K562 (cell line): ENCODE results near the gene ULBP2. TPM values are rescaled to one million over a fixed set of nuclear protein-coding genes. Genes with fewer than 3 reads are reported as not detected.
A peak's percentile ranks its signal among the peaks of the same experiment; 100 is the strongest.

ENCODE experiments used
- ATAC-seq: fragments of 200-7000 bp; cut with Tn5 transposase; 3 replicates; pipeline ENCODE4 v1.9.1; 2020; ENCODE audit warnings: moderate library complexity
- BruUV-seq: library from RNA; stranded (reverse); fragments of 400-500 nt; replicated peaks from 2 replicates; lab custom pipeline; 2021; lab: Mats Ljungman, UMichigan
- CTCF ChIA-PET: fragments of 300-600 bp; formaldehyde crosslinking; extraction: SDS; loops from one replicate; lab custom pipeline; 2021; ENCODE audit warnings: low intra/inter-chr PET ratio; lab: Yijun Ruan, JAX
- POLR2A ChIA-PET: fragments of 300-600, 350-650 bp; sonication (Branson Sonifier 250); formaldehyde crosslinking; extraction: SDS; loops from one replicate; lab custom pipeline; 2021; ENCODE audit warnings: antibody characterized with exemption, inconsistent platforms; lab: Yijun Ruan, JAX
- DNase-seq, 4 experiments: peaks; one replicate each; pipeline versions ENCODE4 v3.0.0 to v3.0.0-alpha.2; 2011 to 2018; ENCODE audit warnings: low spot score in 3 of 4, mixed read lengths in 3 of 4; ENCODE audit errors: extremely low read depth in 1 of 4
- FAIRE-seq: peaks from 2 replicates; lab custom pipeline; 2011; peaks lifted over from hg19 to GRCh38; lab: Jason Lieb, UNC
- H2AFZ ChIP-seq: 2 replicates; pipeline ENCODE4 v1.6.0; 2011; ENCODE audit warnings: low read depth, low read length, control low read depth, inconsistent platforms
- H3K27ac ChIP-seq: fragments of 200-600 bp; 3 replicates; pipeline ENCODE4 v1.8.0; 2011; ENCODE audit warnings: low read depth, mild to moderate bottlenecking, control low read depth, inconsistent platforms, low read length, moderate library complexity, mixed read lengths; ENCODE audit errors: extremely low read depth
- H3K27me3 ChIP-seq, 2 experiments: fragments of 300-600 bp in 1 of 2; 2 replicates in 1 of 2; 3 replicates in 1 of 2; pipeline versions ENCODE4 v1.6.0 to v1.8.0; 2011; ENCODE audit warnings: inconsistent platforms in 2 of 2, low read length in 2 of 2, mild to moderate bottlenecking in 1 of 2, mixed read lengths in 1 of 2, moderate library complexity in 1 of 2; ENCODE audit not compliant: control insufficient read depth in 2 of 2, insufficient read depth in 2 of 2
- H3K36me3 ChIP-seq: fragments of 300-600 bp; 3 replicates; pipeline ENCODE4 v1.8.0; 2011; ENCODE audit warnings: mild to moderate bottlenecking, low read length, inconsistent platforms; ENCODE audit not compliant: control insufficient read depth, insufficient read depth
- H3K4me1 ChIP-seq, 2 experiments: fragments of 200-600 bp in 1 of 2; replicated peaks in 1 of 2; 2 replicates in 1 of 2; 3 replicates in 1 of 2; pipeline versions ENCODE4 v1.5.1 to v1.8.0; 2011; ENCODE audit warnings: inconsistent platforms in 2 of 2, low read length in 2 of 2, mild to moderate bottlenecking in 1 of 2, mixed read lengths in 1 of 2, moderate library complexity in 1 of 2; ENCODE audit not compliant: control insufficient read depth in 2 of 2, insufficient read depth in 2 of 2
- H3K4me2 ChIP-seq: 2 replicates; pipeline ENCODE4 v1.6.1; 2011; ENCODE audit warnings: low read length, control low read depth, inconsistent platforms, mixed read lengths; ENCODE audit not compliant: insufficient read depth
- H3K4me3 ChIP-seq: fragments of 200-600 bp; sonication (generic), shearing (Covaris generic); 2 replicates; pipeline ENCODE4 v1.5.1; 2016; ENCODE audit warnings: control low read depth, inconsistent platforms
- H3K79me2 ChIP-seq: fragments of 200-600 bp; 3 replicates; pipeline ENCODE4 v1.8.0; 2011; ENCODE audit warnings: low read length, inconsistent platforms; ENCODE audit not compliant: control insufficient read depth, insufficient read depth
- H3K9ac ChIP-seq, 2 experiments: 2 replicates each; pipeline versions ENCODE4 v1.6.0 to v1.6.1; 2011; ENCODE audit warnings: low read depth in 2 of 2, low read length in 2 of 2, control low read depth in 1 of 2, inconsistent platforms in 1 of 2, mild to moderate bottlenecking in 1 of 2, mixed read lengths in 1 of 2; ENCODE audit not compliant: insufficient read depth in 1 of 2
- H3K9me1 ChIP-seq: one replicate; pipeline ENCODE4 v1.6.0; 2011; ENCODE audit warnings: inconsistent platforms, mild to moderate bottlenecking, low read length, moderate library complexity; ENCODE audit not compliant: control insufficient read depth, insufficient read depth
- H3K9me3 ChIP-seq: replicated peaks from 2 replicates; pipeline ENCODE4 v1.5.1; 2011; ENCODE audit warnings: low read depth, low read length, inconsistent platforms; ENCODE audit not compliant: control insufficient read depth, insufficient read depth
- H4K20me1 ChIP-seq: replicated peaks from 2 replicates; pipeline ENCODE4 v1.6.1; 2011; ENCODE audit warnings: low read length, inconsistent platforms, mixed read lengths; ENCODE audit not compliant: control insufficient read depth, insufficient read depth
- ASH1L ChIP-seq: fragments of 450-650 bp; IDR thresholded peaks from 2 replicates; pipeline ENCODE4 v1.6.1; 2018; ENCODE audit warnings: borderline replicate concordance, mild to moderate bottlenecking, low read depth; ENCODE audit not compliant: partially characterized antibody
- BACH1 ChIP-seq: fragments of 200-800 bp; sonication (Bioruptor generic); IDR thresholded peaks from 2 replicates; pipeline ENCODE4 v1.6.1; 2016; ENCODE audit warnings: missing genetic modification characterization, missing compliant biosample characterization
- GATAD2B ChIP-seq: fragments of 450-650 bp; IDR thresholded peaks from 2 replicates; pipeline ENCODE4 v1.6.1; 2017; ENCODE audit warnings: mild to moderate bottlenecking, borderline replicate concordance
- HDAC8 ChIP-seq: fragments of 450-650 bp; IDR thresholded peaks from 2 replicates; pipeline ENCODE4 v1.6.1; 2016; ENCODE audit warnings: mild to moderate bottlenecking, missing genetic modification characterization, moderate library complexity, missing compliant biosample characterization
- KAT7 ChIP-seq: sonication (generic); formaldehyde crosslinking; IDR thresholded peaks from 2 replicates; pipeline ENCODE4 v1.8.0; 2022; ENCODE audit warnings: missing genetic modification reagents, mild to moderate bottlenecking, borderline replicate concordance
- KDM2B ChIP-seq: fragments of 250-450 bp; sonication (Bioruptor Pico); IDR thresholded peaks from 2 replicates; pipeline ENCODE4 v1.8.0; 2021; ENCODE audit warnings: mild to moderate bottlenecking, moderate library complexity
- PBX2 ChIP-seq, 2 experiments: IDR thresholded peaks in 1 of 2; conservative IDR thresholded peaks in 1 of 2; 2 replicates each; pipeline ENCODE4 v1.6.1; 2016; ENCODE audit warnings: low read depth in 2 of 2, mild to moderate bottlenecking in 1 of 2, missing compliant biosample characterization in 1 of 2, missing genetic modification characterization in 1 of 2, moderate library complexity in 1 of 2
- SMAD1 ChIP-seq: fragments of 150-350 bp; IDR thresholded peaks from 2 replicates; pipeline ENCODE4 v1.6.1; 2014; ENCODE audit warnings: low read length, low read depth; ENCODE audit not compliant: partially characterized antibody
- SPI1 ChIP-seq: IDR thresholded peaks from 2 replicates; pipeline ENCODE4 v1.6.1; 2011; ENCODE audit warnings: low read depth, low read length, control low read depth, borderline replicate concordance
- TAL1 ChIP-seq: fragments of 450-650 bp; IDR thresholded peaks from 2 replicates; pipeline ENCODE4 v1.6.1; 2016; ENCODE audit warnings: mild to moderate bottlenecking
- ZBTB1 ChIP-seq: sonication (generic); formaldehyde crosslinking; IDR thresholded peaks from 2 replicates; pipeline ENCODE4 v1.8.1; 2023; ENCODE audit warnings: missing genetic modification reagents, low read depth, mild to moderate bottlenecking, borderline replicate concordance
- ZNF23 ChIP-seq: fragments of 250-450 bp; sonication (Bioruptor Pico); IDR thresholded peaks from 2 replicates; pipeline ENCODE4 v1.4.0; 2020; ENCODE audit warnings: mild to moderate bottlenecking
- ZNF431 ChIP-seq: sonication (generic); formaldehyde crosslinking; IDR thresholded peaks from 2 replicates; pipeline ENCODE4 v1.8.0; 2022; ENCODE audit warnings: mild to moderate bottlenecking, missing genetic modification reagents
- ZNF717 ChIP-seq: fragments of 250-450 bp; sonication (Bioruptor Pico); IDR thresholded peaks from 2 replicates; pipeline ENCODE4 v1.5.0; 2021
- WGBS: fragments of 100-300 bp; shearing (Covaris generic); methylation state at CpG from one replicate; pipeline ENCODE4 v1.1.6; 2016; ENCODE audit warnings: low coverage, mixed read lengths; ENCODE audit not compliant: insufficient coverage; ENCODE audit errors: missing lambda C conversion rate; 5-methylcytosine and 5-hydroxymethylcytosine counted together
- in situ Hi-C: fragments of 300-500 bp; cut with MboI; formaldehyde crosslinking; loops from 4 replicates; pipeline ENCODE4 v1.15.0; 2018; ENCODE audit warnings: inconsistent platforms, mixed read lengths
- intact Hi-C: fragments of 100-400 bp; cut with micrococcal nuclease; formaldehyde crosslinking; loops from 2 replicates; pipeline ENCODE4 v1.14.2; 2022
- polyA plus RNA-seq, 8 experiments: library from polyadenylated mRNA; depleted of rRNA in 4 of 8; stranded (reverse) in 5 of 8; unstranded in 3 of 8; fragments of >200 nt; fragmentation: Nextera tagmentation in 2 of 8; fragmentation: Illumina TruSeq in 1 of 8; extraction: Ambion mirVana in 2 of 8; extraction: Trizol in 1 of 8; gene quantifications; 2 replicates each; pipeline versions ENCODE4 v1.2.1 to v1.2.3, GENCODE V29; 2011 to 2014; ENCODE audit warnings: inconsistent platforms in 1 of 8, missing spikeins in 1 of 8
- total RNA-seq, 7 experiments: library from RNA; depleted of rRNA in 6 of 7; stranded (reverse); fragments of >200 nt in 6 of 7; fragmentation: Illumina TruSeq in 2 of 7; extraction: Trizol in 2 of 7; gene quantifications; 2 replicates each; pipeline versions ENCODE4 v1.2.1 to v1.2.3, GENCODE V29; 2011 to 2021; ENCODE audit warnings: low replicate concordance in 1 of 7
- TF ChIP-seq, protein P1 (sequence below): fragments of 450-650 bp; IDR thresholded peaks from 2 replicates; pipeline ENCODE4 v1.6.1; 2018; ENCODE audit warnings: mild to moderate bottlenecking, low read depth; ENCODE audit not compliant: partially characterized antibody

ULBP2 gene
- total and polyA plus RNA-seq, 9 of the 15 experiments (the other 6 are each of a cell fraction or from before 2014, with no cell fraction given), result 0.50 to 5.3 (median 1.2) TPM

- H3K9me1 ChIP-seq, result no peaks in the 10 kb centered on the region
- no TSS peak for BruUV-seq
- 29% methylated on average over 4 of the region's 4 CpGs for WGBS
- H3K4me3 ChIP-seq, result no peak overlapping the region
- H2AFZ ChIP-seq, result peak overlapping the region; percentile 93; the same call in 1 of the 2 replicates
- in situ Hi-C loops (loop anchor here (5.0 to 25.0 kb wide), 3 partner anchors 83 to 888 kb away; no protein-coding TSS in a partner anchor), intact Hi-C loops (loop anchor here (5.0 kb wide), 3 partner anchors 203 to 898 kb away; partner anchors contain the start of gene GINM1)
- H3K79me2 ChIP-seq, result no peaks in the 10 kb centered on the region
- ATAC-seq (no peak), FAIRE-seq (no peak), DNase-seq (no peak)
- H3K36me3 ChIP-seq, result no peaks in the 10 kb centered on the region
- ChIA-PET CTCF (interaction anchor here (1.6 to 2.9 kb wide), 3 partner anchors 84 to 90 kb away, joined by 6 to 23 read pairs (median 15); no protein-coding TSS in a partner anchor), POLR2A (interaction anchor here (1.0 to 1.1 kb wide), 2 partner anchors 11 to 13 kb away, joined by 3 read pairs; no protein-coding TSS in a partner anchor)
- peaks cover 0 to 26% of the 10 kb centered on the region in 2 experiments; a peak in 3 of 5 replicates for H3K4me1 ChIP-seq
- H3K4me2 ChIP-seq, result no peak overlapping the region
- peaks cover 16 to 54% of the 10 kb centered on the region in 2 experiments; a peak in 4 of 5 replicates for H3K27me3 ChIP-seq
- no peak overlapping the region for H3K27ac ChIP-seq
- H4K20me1 ChIP-seq, result no peaks in the 10 kb centered on the region
- no peak overlapping the region; a peak in 1 of 4 replicates for H3K9ac ChIP-seq
- no peaks in the 10 kb centered on the region for H3K9me3 ChIP-seq
- TF ChIP-seq PBX2 (CRISPR knock-in tag; IDR thresholded peaks at IDR 0.05; ENCODE audit: low read depth), result no peak
- TF ChIP-seq PBX2 (tag; conservative IDR thresholded peaks at IDR 0.05; ENCODE audit: low read depth), result no peak
- no peak for TF ChIP-seq GATAD2B
- no peak for TF ChIP-seq ASH1L
- no peak for TF ChIP-seq SMAD1
- TF ChIP-seq ZNF717 (CRISPR knock-in tag), result no peak
- TF ChIP-seq KDM2B (CRISPR knock-in tag), result no peak
- TF ChIP-seq BACH1 (tag), result no peak
- TF ChIP-seq SPI1, result no peak
- no peak for TF ChIP-seq ZNF431 (CRISPR knock-in tag)
- no peak for TF ChIP-seq TAL1
- TF ChIP-seq KAT7, result no peak
- TF ChIP-seq HDAC8 (tag), result no peak
- no peak for TF ChIP-seq ZBTB1 (CRISPR knock-in tag)
- TF ChIP-seq ZNF23, result no peak
- TF ChIP-seq, protein P1, sequence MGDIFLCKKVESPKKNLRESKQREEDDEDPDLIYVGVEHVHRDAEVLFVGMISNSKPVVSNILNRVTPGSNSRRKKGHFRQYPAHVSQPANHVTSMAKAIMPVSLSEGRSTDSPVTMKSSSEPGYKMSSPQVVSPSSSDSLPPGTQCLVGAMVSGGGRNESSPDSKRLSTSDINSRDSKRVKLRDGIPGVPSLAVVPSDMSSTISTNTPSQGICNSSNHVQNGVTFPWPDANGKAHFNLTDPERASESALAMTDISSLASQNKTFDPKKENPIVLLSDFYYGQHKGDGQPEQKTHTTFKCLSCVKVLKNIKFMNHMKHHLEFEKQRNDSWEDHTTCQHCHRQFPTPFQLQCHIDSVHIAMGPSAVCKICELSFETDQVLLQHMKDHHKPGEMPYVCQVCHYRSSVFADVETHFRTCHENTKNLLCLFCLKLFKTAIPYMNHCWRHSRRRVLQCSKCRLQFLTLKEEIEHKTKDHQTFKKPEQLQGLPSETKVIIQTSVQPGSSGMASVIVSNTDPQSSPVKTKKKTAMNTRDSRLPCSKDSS, result no peak
Measured at GRCh38 chr6:149924933-149925252, 16.9 kb upstream of the ULBP2 start.
